MM.1S (cell line): ENCODE results near the gene ANGEL2.
A peak's percentile ranks its signal among the peaks of the same experiment; 100 is the strongest.

ENCODE experiments used
- DNase-seq: peaks from one replicate; pipeline ENCODE4 v3.0.0-alpha.2; 2015
- H2AFZ ChIP-seq: fragments of 300-600 bp; sonication (generic); 2 replicates; pipeline ENCODE4 v1.6.0; 2016; ENCODE audit warnings: antibody characterized with exemption, low read length
- H3F3A ChIP-seq: fragments of 300-600 bp; sonication (generic); 2 replicates; pipeline ENCODE4 v1.6.1; 2016; ENCODE audit warnings: mild to moderate bottlenecking, antibody characterized with exemption, low read length, moderate library complexity, mixed read lengths; ENCODE audit not compliant: insufficient read depth
- H3K27ac ChIP-seq: fragments of 300-600 bp; sonication (generic); 2 replicates; pipeline ENCODE4 v1.5.1; 2016; ENCODE audit warnings: mild to moderate bottlenecking, low read length
- H3K27me3 ChIP-seq: fragments of 300-600 bp; sonication (generic); replicated peaks from 2 replicates; pipeline ENCODE4 v1.6.0; 2016; ENCODE audit warnings: low read length; ENCODE audit not compliant: insufficient read depth
- H3K36me3 ChIP-seq: fragments of 300-600 bp; sonication (generic); replicated peaks from 2 replicates; pipeline ENCODE4 v1.6.1; 2016; ENCODE audit warnings: mild to moderate bottlenecking, low read length, mixed read lengths; ENCODE audit not compliant: insufficient read depth
- H3K4me1 ChIP-seq: fragments of 300-600 bp; sonication (generic); 2 replicates; pipeline ENCODE4 v1.6.1; 2016; ENCODE audit warnings: low read length, mixed read lengths
- H3K4me2 ChIP-seq: fragments of 300-600 bp; sonication (generic); 2 replicates; pipeline ENCODE4 v1.6.0; 2016; ENCODE audit warnings: low read depth, low read length
- H3K4me3 ChIP-seq: fragments of 300-600 bp; sonication (generic); 2 replicates; pipeline ENCODE4 v1.5.1; 2016; ENCODE audit warnings: low read length, mixed read lengths
- H3K79me2 ChIP-seq: fragments of 300-600 bp; sonication (generic); 2 replicates; pipeline ENCODE4 v1.6.1; 2016; ENCODE audit warnings: mixed run types, low read length, mixed read lengths
- H3K9ac ChIP-seq: fragments of 300-600 bp; sonication (generic); 2 replicates; pipeline ENCODE4 v1.6.1; 2016; ENCODE audit warnings: low read length, mixed read lengths
- H3K9me2 ChIP-seq: fragments of 300-600 bp; sonication (generic); replicated peaks from 2 replicates; pipeline ENCODE4 v1.6.1; 2016; ENCODE audit warnings: mild to moderate bottlenecking, low read length, mixed read lengths; ENCODE audit not compliant: insufficient read depth
- H3K9me3 ChIP-seq: fragments of 300-600 bp; sonication (generic); replicated peaks from 2 replicates; pipeline ENCODE4 v1.6.1; 2016; ENCODE audit warnings: mild to moderate bottlenecking, low read length, mixed read lengths; ENCODE audit not compliant: insufficient read depth
- H4K20me1 ChIP-seq: fragments of 300-600 bp; sonication (generic); 2 replicates; pipeline ENCODE4 v1.6.1; 2016; ENCODE audit warnings: mild to moderate bottlenecking, low read length, moderate library complexity, mixed read lengths; ENCODE audit not compliant: insufficient read depth
- EZH2 ChIP-seq: fragments of 300-600 bp; sonication (generic); optimal IDR thresholded peaks from 2 replicates; pipeline ENCODE3; 2017; ENCODE audit warnings: low read depth, mild to moderate bottlenecking, antibody characterized with exemption, low read length, mixed read lengths
- EZH2phosphoT487 ChIP-seq: fragments of 300-600 bp; sonication (generic); IDR thresholded peaks from 2 replicates; pipeline ENCODE4 v1.6.1; 2018; ENCODE audit warnings: antibody characterized with exemption, low read length
- TF ChIP-seq, protein P1 (sequence below): fragments of 300-600 bp; sonication (generic); IDR thresholded peaks from 2 replicates; pipeline ENCODE4 v1.5.1; 2016; ENCODE audit warnings: antibody characterized with exemption, low read length, mixed read lengths

ANGEL2 gene

DNA sequence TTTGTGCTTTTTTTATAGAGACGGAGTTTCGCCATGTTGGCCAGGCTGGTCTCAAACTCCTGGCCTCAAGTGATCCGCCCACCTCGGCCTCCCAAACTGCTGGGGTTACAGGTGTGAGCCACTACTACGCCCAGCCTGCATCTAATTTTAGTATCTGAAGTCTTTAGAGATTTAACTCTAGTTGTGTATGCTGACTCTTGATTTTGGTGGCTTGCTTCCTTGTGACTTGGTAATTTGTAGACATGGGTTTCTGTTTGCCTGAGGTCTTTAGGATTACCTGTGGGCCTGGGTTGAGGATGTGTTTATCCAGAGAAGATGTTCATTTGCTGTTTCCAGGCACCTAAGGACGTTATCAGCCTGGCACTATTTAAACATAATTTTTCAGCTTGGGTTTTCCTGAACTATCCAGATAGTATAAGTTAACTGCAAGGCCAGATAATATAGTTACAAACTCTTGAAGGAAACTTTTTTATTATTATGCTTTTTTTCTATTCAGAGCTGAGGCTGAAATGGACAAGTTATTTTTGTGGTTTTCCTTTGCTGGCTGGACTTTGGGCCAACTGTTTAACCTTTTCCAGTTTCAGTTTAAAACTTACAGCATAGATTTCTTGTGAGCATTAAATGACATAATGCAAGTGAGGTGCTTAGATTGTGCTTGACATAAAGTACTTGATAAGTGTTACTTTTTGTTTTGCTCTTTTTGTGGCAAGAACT is 72.8 kb downstream of the ANGEL2 start:
- Histone ChIP-seq H3K4me1 (peaks cover 47% of the 10 kb centered on the region), H3K9me3 (no peaks in the 10 kb centered on the region), H3K9me2 (no peaks in the 10 kb centered on the region), H3K79me2 (no peaks in the 10 kb centered on the region), H2AFZ (no peak overlapping the region), H3K36me3 (no peaks in the 10 kb centered on the region), H3F3A (peaks cover 27% of the 10 kb centered on the region), H3K27ac (peak overlapping the region; percentile 53; the same call in 1 of the 2 replicates), H3K27me3 (no peaks in the 10 kb centered on the region), H3K9ac (no peak overlapping the region), H4K20me1 (no peaks in the 10 kb centered on the region), H3K4me2 (peak overlapping the region; percentile 23; the same call in 1 of the 2 replicates), H3K4me3 (no peak overlapping the region)
- peak; percentile 69 for DNase-seq
- TF ChIP-seq EZH2phosphoT487 (no peak), EZH2 (no peak)
- TF ChIP-seq, protein P1, sequence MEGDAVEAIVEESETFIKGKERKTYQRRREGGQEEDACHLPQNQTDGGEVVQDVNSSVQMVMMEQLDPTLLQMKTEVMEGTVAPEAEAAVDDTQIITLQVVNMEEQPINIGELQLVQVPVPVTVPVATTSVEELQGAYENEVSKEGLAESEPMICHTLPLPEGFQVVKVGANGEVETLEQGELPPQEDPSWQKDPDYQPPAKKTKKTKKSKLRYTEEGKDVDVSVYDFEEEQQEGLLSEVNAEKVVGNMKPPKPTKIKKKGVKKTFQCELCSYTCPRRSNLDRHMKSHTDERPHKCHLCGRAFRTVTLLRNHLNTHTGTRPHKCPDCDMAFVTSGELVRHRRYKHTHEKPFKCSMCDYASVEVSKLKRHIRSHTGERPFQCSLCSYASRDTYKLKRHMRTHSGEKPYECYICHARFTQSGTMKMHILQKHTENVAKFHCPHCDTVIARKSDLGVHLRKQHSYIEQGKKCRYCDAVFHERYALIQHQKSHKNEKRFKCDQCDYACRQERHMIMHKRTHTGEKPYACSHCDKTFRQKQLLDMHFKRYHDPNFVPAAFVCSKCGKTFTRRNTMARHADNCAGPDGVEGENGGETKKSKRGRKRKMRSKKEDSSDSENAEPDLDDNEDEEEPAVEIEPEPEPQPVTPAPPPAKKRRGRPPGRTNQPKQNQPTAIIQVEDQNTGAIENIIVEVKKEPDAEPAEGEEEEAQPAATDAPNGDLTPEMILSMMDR: no peak
